ENCODE data around the gene MRPS14. TPM values are rescaled to one million over a fixed set of nuclear protein-coding genes. Genes with fewer than 3 reads are reported as not detected.

MRPS14 gene
- total RNA-seq, 1 experiment from 2014 or later = 38.1 TPM

DNA sequence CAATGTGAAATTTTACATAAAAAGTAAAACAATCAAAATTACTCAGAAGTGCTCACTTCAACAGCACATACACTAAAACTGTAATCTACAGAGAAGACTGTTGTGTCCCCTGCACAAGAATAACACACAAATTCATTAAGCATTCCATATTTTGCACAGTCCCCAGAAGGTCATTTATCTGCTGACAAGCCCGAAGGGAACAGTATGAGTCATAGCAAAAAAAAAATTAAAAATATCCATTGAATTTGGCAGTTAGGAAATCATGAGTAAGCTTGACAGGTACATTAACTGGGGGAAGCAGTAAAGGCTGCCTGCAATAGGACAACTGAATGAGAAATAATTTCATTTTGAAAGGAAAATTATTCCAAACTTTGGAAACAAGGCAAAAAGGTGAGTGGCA, 26.7 kb downstream of the MRPS14 start:
- Mint-ChIP-seq H3K9me3 (ENCODE audit: unreplicated experiment) (no peaks in the 10 kb centered on the region), H3K27me3 (ENCODE audit: insufficient read depth, unreplicated experiment) (no peaks in the 10 kb centered on the region), H3K36me3 (ENCODE audit: insufficient read depth, unreplicated experiment) (no peaks in the 10 kb centered on the region), H3K4me3 (ENCODE audit: unreplicated experiment) (no peak overlapping the region), H3K27ac (ENCODE audit: unreplicated experiment) (no peak overlapping the region), H3K4me1 (ENCODE audit: low read depth, unreplicated experiment) (no peaks in the 10 kb centered on the region)
- no peak for DNase-seq
- POLR2A ChIA-PET = no interaction called here
- intact Hi-C loops (cut with micrococcal nuclease; ENCODE audit: unreplicated experiment) = loop anchor here (10.0 kb wide), 1 partner anchor 732 kb away; no protein-coding TSS in a partner anchor
- Histone ChIP-seq H3K4me1 (peaks cover 6% of the 10 kb centered on the region; the same call in 1 of the 2 replicates), H3K9me3 (no peaks in the 10 kb centered on the region), H3K36me3 (ENCODE audit: control insufficient read depth, insufficient read depth, low read length) (no peaks in the 10 kb centered on the region), H3K4me3 (ENCODE audit: low read depth, low read length) (no peak overlapping the region), H3K27me3 (replicated peaks; ENCODE audit: control insufficient read depth, insufficient read depth, low read length) (no peaks in the 10 kb centered on the region)
- CTCF ChIA-PET = no interaction called here
- TF ChIP-seq, protein P1, sequence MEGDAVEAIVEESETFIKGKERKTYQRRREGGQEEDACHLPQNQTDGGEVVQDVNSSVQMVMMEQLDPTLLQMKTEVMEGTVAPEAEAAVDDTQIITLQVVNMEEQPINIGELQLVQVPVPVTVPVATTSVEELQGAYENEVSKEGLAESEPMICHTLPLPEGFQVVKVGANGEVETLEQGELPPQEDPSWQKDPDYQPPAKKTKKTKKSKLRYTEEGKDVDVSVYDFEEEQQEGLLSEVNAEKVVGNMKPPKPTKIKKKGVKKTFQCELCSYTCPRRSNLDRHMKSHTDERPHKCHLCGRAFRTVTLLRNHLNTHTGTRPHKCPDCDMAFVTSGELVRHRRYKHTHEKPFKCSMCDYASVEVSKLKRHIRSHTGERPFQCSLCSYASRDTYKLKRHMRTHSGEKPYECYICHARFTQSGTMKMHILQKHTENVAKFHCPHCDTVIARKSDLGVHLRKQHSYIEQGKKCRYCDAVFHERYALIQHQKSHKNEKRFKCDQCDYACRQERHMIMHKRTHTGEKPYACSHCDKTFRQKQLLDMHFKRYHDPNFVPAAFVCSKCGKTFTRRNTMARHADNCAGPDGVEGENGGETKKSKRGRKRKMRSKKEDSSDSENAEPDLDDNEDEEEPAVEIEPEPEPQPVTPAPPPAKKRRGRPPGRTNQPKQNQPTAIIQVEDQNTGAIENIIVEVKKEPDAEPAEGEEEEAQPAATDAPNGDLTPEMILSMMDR (IDR thresholded peaks at IDR 0.05; ENCODE audit: insufficient read depth in 1 of 2, low read depth in 1 of 2, low read length in 1 of 2, severe bottlenecking in 1 of 2, unreplicated experiment in 1 of 2) = no peak
- no TSS peak for BruUV-seq (replicated peaks)

DNA sequence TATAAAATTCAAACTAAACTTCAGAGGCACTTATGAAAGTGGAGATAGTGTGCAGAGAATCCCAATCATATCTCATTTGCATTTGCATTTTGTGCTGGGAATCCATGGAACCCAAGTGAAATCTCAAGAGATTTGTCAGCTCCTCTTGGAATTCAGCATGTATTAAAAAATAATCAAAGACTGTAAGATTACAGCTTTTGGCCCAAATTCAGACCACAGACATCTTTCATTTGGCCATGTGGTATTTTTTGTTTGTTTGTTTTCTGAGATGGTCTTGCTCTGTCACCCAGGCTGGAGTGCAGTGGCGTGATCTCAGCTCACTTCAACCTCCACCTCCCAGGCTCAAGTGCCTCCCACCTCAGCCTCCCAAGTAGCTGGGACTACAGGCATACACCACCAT, 27.3 kb downstream of the MRPS14 start:
- no peaks in the 10 kb centered on the region for H3K27me3 ChIP-seq (replicated peaks; ENCODE audit: control insufficient read depth, insufficient read depth, low read length)

DNA sequence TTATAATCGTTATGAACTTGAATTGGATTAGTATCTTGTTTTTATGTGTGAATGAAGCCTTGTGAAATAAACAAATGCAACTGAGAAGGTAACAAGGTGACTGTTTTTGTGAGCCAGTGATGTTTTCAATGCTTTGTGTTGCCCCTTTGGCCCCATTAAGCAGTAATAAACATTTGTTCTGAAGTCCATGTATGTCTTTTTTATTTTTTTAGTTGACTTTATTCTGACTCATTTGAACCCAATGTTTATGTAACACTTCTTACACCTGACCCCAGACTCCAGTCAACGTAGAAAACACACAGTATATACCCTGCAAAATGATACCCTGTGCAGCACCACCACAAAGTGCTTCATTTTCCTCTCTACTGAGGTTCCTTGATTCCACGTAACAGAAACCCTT, 28.1 kb downstream of the MRPS14 start:
- Mint-ChIP-seq H3K9me3 (ENCODE audit: unreplicated experiment) (no peaks in the 10 kb centered on the region), H3K36me3 (ENCODE audit: insufficient read depth, unreplicated experiment) (no peaks in the 10 kb centered on the region)

More for the DNA sequence above, 27.3 kb downstream of the MRPS14 start:
- ChIA-PET POLR2A (no interaction called here), CTCF (no interaction called here)
- no peaks in the 10 kb centered on the region for H3K36me3 Mint-ChIP-seq (ENCODE audit: insufficient read depth, unreplicated experiment)
- no peaks in the 10 kb centered on the region for H3K27me3 Mint-ChIP-seq (ENCODE audit: insufficient read depth, unreplicated experiment)
- intact Hi-C loops (cut with micrococcal nuclease; ENCODE audit: unreplicated experiment) = loop anchor here (10.0 kb wide), 1 partner anchor 731 kb away; no protein-coding TSS in a partner anchor
- no peaks in the 10 kb centered on the region for H3K4me1 Mint-ChIP-seq (ENCODE audit: low read depth, unreplicated experiment)
- Histone ChIP-seq H3K36me3 (ENCODE audit: control insufficient read depth, insufficient read depth, low read length) (no peaks in the 10 kb centered on the region), H3K4me3 (ENCODE audit: low read depth, low read length) (no peak overlapping the region), H3K4me1 (peaks cover 6% of the 10 kb centered on the region; the same call in 1 of the 2 replicates), H3K9me3 (no peaks in the 10 kb centered on the region)
- H3K9me3 Mint-ChIP-seq (ENCODE audit: unreplicated experiment) = no peaks in the 10 kb centered on the region
- no peak overlapping the region for H3K4me3 Mint-ChIP-seq (ENCODE audit: unreplicated experiment)
- BruUV-seq (replicated peaks) = no TSS peak
- no peak overlapping the region for H3K27ac Mint-ChIP-seq (ENCODE audit: unreplicated experiment)
- TF ChIP-seq, protein P1 (IDR thresholded peaks at IDR 0.05; ENCODE audit: insufficient read depth in 1 of 2, low read depth in 1 of 2, low read length in 1 of 2, severe bottlenecking in 1 of 2, unreplicated experiment in 1 of 2) = no peak
- no peak for DNase-seq

More for the DNA sequence above, 28.1 kb downstream of the MRPS14 start:
- no peak overlapping the region for H3K4me3 ChIP-seq (ENCODE audit: low read depth, low read length)
- DNase-seq = no peak
- no peaks in the 10 kb centered on the region for H3K36me3 ChIP-seq (ENCODE audit: control insufficient read depth, insufficient read depth, low read length)
- TF ChIP-seq, protein P1 (IDR thresholded peaks at IDR 0.05; ENCODE audit: insufficient read depth in 1 of 2, low read depth in 1 of 2, low read length in 1 of 2, severe bottlenecking in 1 of 2, unreplicated experiment in 1 of 2) = no peak
- no peaks in the 10 kb centered on the region for H3K27me3 ChIP-seq (replicated peaks; ENCODE audit: control insufficient read depth, insufficient read depth, low read length)
- no TSS peak for BruUV-seq (replicated peaks)
- Mint-ChIP-seq H3K4me3 (ENCODE audit: unreplicated experiment) (no peak overlapping the region), H3K4me1 (ENCODE audit: low read depth, unreplicated experiment) (no peaks in the 10 kb centered on the region), H3K27ac (ENCODE audit: unreplicated experiment) (no peak overlapping the region), H3K27me3 (ENCODE audit: insufficient read depth, unreplicated experiment) (no peaks in the 10 kb centered on the region)
- intact Hi-C loops (cut with micrococcal nuclease; ENCODE audit: unreplicated experiment) = loop anchor here (10.0 kb wide), 1 partner anchor 730 kb away; no protein-coding TSS in a partner anchor
- H3K9me3 ChIP-seq = no peaks in the 10 kb centered on the region
- POLR2A ChIA-PET = no interaction called here
- CTCF ChIA-PET = no interaction called here
- H3K4me1 ChIP-seq = peaks cover 6% of the 10 kb centered on the region; the same call in 1 of the 2 replicates

Measured in Caco-2 (cell line).